GM10248 (cell line): ENCODE data around the gene ULK1.

ENCODE experiments used
- CTCF ChIA-PET: fragments of 300-600 bp; sonication (Branson Sonifier 250); formaldehyde crosslinking; extraction: SDS; loops from one replicate; lab custom pipeline; 2021; ENCODE audit warnings: antibody characterized with exemption; lab: Yijun Ruan, JAX
- POLR2A ChIA-PET: fragments of 350-650 bp; sonication (Branson Sonifier 250); formaldehyde crosslinking; extraction: SDS; loops from one replicate; lab custom pipeline; 2020; ENCODE audit warnings: antibody characterized with exemption; lab: Yijun Ruan, JAX
- DNase-seq: peaks from one replicate; pipeline ENCODE4 v3.0.0; 2012; ENCODE audit errors: extremely low spot score
- TF ChIP-seq, protein P1 (sequence below): IDR thresholded peaks from 2 replicates; pipeline ENCODE4 v1.5.1; 2012; ENCODE audit warnings: mild to moderate bottlenecking, low read depth; ENCODE audit errors: extremely low read depth, missing control alignments, control extremely low read depth

ULK1 gene

GRCh38 chr12:131939007-131939406 is 44.6 kb downstream of the ULK1 start:
- ChIA-PET CTCF (interaction anchor here (1.5 kb wide), 1 partner anchor 10 kb away, joined by 3 read pairs; the partner anchor contains the start of gene PUS1), POLR2A (interaction anchor here (0.5 kb wide), 1 partner anchor 40 kb away, joined by 3 read pairs; no protein-coding TSS in a partner anchor)
- DNase-seq: no peak
- TF ChIP-seq, protein P1, sequence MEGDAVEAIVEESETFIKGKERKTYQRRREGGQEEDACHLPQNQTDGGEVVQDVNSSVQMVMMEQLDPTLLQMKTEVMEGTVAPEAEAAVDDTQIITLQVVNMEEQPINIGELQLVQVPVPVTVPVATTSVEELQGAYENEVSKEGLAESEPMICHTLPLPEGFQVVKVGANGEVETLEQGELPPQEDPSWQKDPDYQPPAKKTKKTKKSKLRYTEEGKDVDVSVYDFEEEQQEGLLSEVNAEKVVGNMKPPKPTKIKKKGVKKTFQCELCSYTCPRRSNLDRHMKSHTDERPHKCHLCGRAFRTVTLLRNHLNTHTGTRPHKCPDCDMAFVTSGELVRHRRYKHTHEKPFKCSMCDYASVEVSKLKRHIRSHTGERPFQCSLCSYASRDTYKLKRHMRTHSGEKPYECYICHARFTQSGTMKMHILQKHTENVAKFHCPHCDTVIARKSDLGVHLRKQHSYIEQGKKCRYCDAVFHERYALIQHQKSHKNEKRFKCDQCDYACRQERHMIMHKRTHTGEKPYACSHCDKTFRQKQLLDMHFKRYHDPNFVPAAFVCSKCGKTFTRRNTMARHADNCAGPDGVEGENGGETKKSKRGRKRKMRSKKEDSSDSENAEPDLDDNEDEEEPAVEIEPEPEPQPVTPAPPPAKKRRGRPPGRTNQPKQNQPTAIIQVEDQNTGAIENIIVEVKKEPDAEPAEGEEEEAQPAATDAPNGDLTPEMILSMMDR: no peak

DNA sequence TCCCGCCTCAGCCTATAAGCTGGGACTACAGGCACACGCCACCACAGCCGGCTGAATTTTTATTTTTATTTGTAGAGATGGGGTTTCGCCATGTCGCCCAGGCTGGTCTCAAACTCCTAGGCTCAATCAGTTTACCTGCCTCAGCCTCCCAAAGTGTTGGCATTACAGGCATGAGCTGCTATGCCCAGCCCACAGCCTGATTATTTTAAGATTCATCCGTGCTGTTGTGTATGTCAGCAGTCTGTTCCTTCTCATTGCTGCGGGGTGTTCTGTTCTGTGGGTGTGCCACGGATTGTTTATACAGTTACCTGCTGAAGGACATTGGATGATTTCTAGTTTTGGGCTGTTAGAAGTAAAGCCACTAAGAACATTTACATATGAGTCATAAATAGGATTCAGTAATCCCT is 45.7 kb downstream of the ULK1 start:
- TF ChIP-seq, protein P1: no peak
- DNase-seq: no peak
- POLR2A ChIA-PET: no interaction called here
- CTCF ChIA-PET: interaction anchor here (1.5 to 2.1 kb wide), 2 partner anchors 11 to 104 kb away, joined by 3 to 5 read pairs; partner anchors contain the start of gene PUS1

DNA sequence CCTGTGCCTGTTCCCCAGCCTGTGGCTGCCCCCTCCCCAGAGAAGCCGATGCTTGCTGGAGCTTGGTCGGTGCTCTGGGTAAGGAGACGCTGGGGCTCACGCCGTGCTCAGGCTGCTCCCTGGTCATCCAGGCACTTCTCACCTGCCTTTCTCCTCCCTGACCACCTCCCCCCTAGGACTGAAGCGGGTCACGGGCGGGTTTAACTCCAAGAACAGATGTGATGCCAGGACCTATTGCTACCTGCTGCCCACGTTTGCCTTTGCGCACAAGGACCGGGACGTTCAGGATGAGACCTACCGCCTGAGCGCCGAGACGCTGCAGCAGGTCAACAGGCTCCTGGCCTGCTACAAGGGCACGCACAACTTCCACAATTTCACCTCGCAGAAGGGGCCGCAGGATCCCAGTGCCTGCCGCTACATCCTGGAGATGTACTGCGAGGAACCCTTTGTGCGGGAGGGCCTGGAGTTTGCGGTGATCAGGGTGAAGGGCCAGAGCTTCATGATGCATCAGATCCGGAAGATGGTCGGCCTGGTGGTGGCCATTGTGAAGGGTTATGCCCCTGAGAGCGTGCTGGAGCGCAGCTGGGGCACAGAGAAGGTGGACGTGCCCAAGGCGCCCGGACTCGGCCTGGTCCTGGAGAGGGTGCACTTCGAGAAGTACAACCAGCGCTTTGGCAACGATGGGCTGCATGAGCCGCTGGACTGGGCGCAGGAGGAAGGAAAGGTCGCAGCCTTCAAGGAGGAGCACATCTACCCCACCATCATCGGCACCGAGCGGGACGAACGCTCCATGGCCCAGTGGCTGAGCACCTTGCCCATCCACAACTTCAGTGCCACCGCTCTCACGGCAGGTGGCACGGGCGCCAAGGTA is 46.9 kb downstream of the ULK1 start:
- CTCF ChIA-PET: interaction anchor here (2.1 kb wide), 1 partner anchor 106 kb away, joined by 5 read pairs; no protein-coding TSS in a partner anchor
- TF ChIP-seq, protein P1: no peak
- POLR2A ChIA-PET: no interaction called here
- DNase-seq: no peak

DNA sequence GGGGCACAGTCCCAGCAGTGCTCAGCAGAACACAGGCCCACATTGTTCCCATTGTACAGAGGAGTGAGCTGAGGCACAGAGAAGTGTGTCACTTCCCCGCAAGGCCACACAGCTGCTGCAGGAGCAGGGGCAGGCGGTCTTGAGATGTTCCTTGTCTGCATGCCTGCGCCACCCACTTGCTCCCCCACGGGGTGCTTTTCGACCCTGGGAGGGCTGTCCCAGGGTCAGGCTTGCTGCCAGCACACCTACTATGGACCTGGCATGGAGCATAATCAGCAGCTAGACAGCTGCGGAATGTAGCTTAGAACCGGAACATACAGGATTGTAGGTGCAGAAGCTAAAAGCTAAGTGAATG is 47.5 kb downstream of the ULK1 start:
- ChIA-PET CTCF (no interaction called here), POLR2A (no interaction called here)
- TF ChIP-seq, protein P1: no peak
- DNase-seq: no peak

- CTCF ChIA-PET: no interaction called here
Measured at GRCh38 chr12:131942671-131943070, 48.2 kb downstream of the ULK1 start.

DNA sequence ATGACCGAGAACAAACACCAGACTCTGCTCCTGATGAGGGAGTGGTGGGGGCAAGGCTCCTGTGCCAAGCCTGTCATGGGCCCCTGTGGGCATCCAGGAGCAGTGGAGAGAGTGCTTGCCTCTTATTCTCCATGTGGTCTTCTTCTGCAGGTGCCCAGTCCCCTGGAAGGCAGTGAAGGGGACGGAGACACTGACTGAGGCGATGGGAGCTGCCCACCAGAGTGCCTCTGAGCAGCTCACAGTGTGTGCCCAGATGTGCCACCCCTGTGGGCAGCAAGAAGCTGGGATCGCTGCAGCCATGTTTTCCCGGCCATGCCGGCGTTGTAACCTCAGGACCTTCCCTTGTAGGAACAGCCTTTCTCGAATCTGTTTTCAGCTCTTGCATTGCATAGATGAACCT is 49.0 kb downstream of the ULK1 start:
- POLR2A ChIA-PET: no interaction called here
- TF ChIP-seq, protein P1: no peak
- DNase-seq: no peak
- CTCF ChIA-PET: no interaction called here

More at GRCh38 chr12:131942671-131943070, 48.2 kb downstream of the ULK1 start:
- TF ChIP-seq, protein P1: no peak
- DNase-seq: no peak
- POLR2A ChIA-PET: no interaction called here
